Measurements from ENCODE around the gene CMTM7. TPM values are rescaled to one million over a fixed set of nuclear protein-coding genes. Genes with fewer than 3 reads are reported as not detected.

CMTM7 gene
- total and polyA plus RNA-seq, 4 donors: 4.4 to 20.6 (median 11.6) TPM

DNA sequence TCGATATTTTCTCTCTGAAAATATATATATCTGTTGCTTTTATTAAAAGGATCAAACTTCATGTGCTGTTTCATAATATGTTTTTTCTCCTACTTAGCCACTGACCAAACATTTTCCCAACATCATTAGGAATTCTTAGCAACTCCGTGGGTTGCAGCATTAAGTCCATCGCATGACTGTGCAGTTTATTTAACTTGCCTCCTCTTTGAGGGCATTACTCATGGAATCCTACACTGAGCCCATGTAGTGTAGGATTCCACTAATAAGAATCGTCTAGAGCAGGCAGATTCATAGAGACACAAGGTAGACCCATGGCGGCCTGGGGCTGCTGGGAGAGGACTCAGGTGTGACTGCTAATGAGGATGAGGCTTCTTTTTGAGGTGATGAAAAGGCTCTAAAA lies 61.7 kb downstream of the CMTM7 start:
- Histone ChIP-seq H3K36me3 (ENCODE audit: control insufficient read depth, insufficient read depth, low read length) (no peaks in the 10 kb centered on the region), H3K27me3 (ENCODE audit: control insufficient read depth, insufficient read depth, low read length) (peaks cover 6% of the 10 kb centered on the region), H3K4me3 (ENCODE audit: low read depth, low read length) (no peak overlapping the region), H3K27ac (ENCODE audit: low read depth, low read length) (no peak overlapping the region), H3K4me1 (ENCODE audit: control insufficient read depth, insufficient read depth, low read length) (peaks cover 19% of the 10 kb centered on the region), H3K9me3 (ENCODE audit: control insufficient read depth, insufficient read depth, low read length) (no peaks in the 10 kb centered on the region)
- 88% methylated on average over 4 of the region's 5 CpGs for WGBS (ENCODE audit: insufficient coverage)
- DNase-seq (ENCODE audit: low read depth in 4 of 6, low spot score in 6 of 6): no peak

- 93% methylated on average over 5 of the region's 6 CpGs for WGBS (ENCODE audit: insufficient coverage)
- Histone ChIP-seq H3K27me3 (ENCODE audit: control insufficient read depth, insufficient read depth, low read length) (peaks cover 1% of the 10 kb centered on the region), H3K4me3 (ENCODE audit: low read depth, low read length) (no peak overlapping the region), H3K36me3 (ENCODE audit: control insufficient read depth, insufficient read depth, low read length) (no peaks in the 10 kb centered on the region), H3K9me3 (ENCODE audit: control insufficient read depth, insufficient read depth, low read length) (no peaks in the 10 kb centered on the region), H3K27ac (ENCODE audit: low read depth, low read length) (no peak overlapping the region), H3K4me1 (ENCODE audit: control insufficient read depth, insufficient read depth, low read length) (peaks cover 18% of the 10 kb centered on the region)
- no peak for DNase-seq (ENCODE audit: low read depth in 4 of 6, low spot score in 6 of 6)
Measured at GRCh38 chr3:32454111-32454510, 62.5 kb downstream of the CMTM7 start.

- Histone ChIP-seq H3K4me1 (ENCODE audit: control insufficient read depth, insufficient read depth, low read length) (peaks cover 22% of the 10 kb centered on the region), H3K27ac (ENCODE audit: low read depth, low read length) (no peak overlapping the region), H3K9me3 (ENCODE audit: control insufficient read depth, insufficient read depth, low read length) (no peaks in the 10 kb centered on the region), H3K27me3 (ENCODE audit: control insufficient read depth, insufficient read depth, low read length) (peaks cover 3% of the 10 kb centered on the region), H3K4me3 (ENCODE audit: low read depth, low read length) (no peak overlapping the region), H3K36me3 (ENCODE audit: control insufficient read depth, insufficient read depth, low read length) (no peaks in the 10 kb centered on the region)
- no peak for DNase-seq (ENCODE audit: low read depth in 4 of 6, low spot score in 6 of 6)
- WGBS (ENCODE audit: insufficient coverage): 83% methylated on average over 11 of the region's 15 CpGs
Measured at GRCh38 chr3:32454731-32455608, 63.3 kb downstream of the CMTM7 start.

DNA sequence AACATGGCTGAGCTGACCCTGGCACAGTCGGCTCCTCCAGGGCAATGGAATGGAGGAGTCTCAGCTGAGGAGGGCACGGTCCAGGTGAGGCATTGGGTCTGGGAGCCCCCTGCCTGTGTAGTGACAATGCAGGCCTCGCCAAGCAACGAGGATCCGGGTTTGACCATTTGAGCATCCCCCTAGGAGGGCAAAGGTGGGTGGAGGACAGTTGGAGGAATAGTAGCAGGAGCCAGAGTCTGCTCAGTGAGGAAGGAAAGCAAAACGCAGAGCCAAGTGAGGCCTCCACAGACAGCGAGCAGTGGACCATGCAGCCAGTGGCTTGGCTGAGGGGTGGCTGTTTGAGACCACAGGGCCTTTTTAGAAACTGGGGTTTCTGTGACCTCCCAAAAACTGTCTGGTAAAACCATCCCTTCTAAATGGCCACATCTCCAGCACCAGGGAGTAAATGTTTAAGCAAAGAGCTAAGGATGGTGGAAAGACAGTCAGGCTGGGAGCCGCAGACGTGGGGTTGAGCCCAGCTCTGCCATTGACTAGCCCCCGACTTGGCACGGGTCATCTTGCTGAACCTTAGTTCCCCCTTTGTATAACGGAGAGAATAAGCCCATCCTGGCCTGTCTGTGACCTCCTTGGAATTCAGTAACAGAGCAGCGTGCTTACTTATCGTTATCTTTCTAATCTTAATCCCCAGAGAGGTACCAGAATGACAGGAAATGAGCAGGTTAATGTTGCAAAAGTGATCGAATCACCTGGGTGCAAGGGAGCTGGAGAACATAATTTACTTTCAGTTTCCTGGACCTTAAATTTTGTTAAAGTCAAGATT lies 64.2 kb downstream of the CMTM7 start:
- no peak overlapping the region for H3K4me3 ChIP-seq (ENCODE audit: low read depth, low read length)
- 89% methylated on average over 12 of the region's 15 CpGs for WGBS (ENCODE audit: insufficient coverage)
- no peak overlapping the region for H3K27ac ChIP-seq (ENCODE audit: low read depth, low read length)
- peaks cover 24% of the 10 kb centered on the region for H3K4me1 ChIP-seq (ENCODE audit: control insufficient read depth, insufficient read depth, low read length)
- H3K9me3 ChIP-seq (ENCODE audit: control insufficient read depth, insufficient read depth, low read length): no peaks in the 10 kb centered on the region
- no peaks in the 10 kb centered on the region for H3K36me3 ChIP-seq (ENCODE audit: control insufficient read depth, insufficient read depth, low read length)
- no peak for DNase-seq (ENCODE audit: low read depth in 4 of 6, low spot score in 6 of 6)
- H3K27me3 ChIP-seq (ENCODE audit: control insufficient read depth, insufficient read depth, low read length): peaks cover 5% of the 10 kb centered on the region

DNA sequence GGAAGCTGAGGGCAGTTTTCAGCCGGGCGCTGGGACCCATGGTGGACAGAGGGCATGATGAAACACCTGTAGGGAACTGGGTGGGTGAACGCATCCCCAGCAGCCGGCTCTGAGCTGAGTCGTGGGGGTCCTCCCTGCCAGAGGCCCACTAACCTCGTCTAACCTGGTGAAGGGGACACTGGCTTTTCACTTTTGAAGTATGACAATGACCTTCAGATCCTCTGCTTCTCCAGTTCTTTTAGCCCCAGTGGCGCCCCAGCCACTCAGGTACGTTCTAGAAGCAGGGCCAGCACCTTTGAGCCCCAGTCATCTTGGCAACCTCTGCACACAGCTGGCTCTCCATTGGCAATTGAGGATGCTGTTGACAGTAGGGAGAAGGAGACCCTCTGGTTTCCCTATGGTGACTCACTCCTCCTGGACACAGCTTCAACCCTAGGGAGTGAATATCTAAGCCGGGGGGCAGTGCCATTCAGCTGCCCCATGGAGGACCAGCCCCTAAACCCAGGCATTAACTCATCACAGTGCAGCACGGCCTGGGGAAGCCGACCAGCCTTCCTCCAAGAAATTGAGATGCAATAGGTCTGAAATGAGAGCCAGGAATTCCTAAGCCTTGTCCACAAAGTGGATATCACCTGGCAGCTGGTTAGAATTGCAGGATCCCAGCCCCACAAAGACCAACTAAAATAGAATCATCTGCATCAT lies 64.9 kb downstream of the CMTM7 start:
- Histone ChIP-seq H3K4me1 (ENCODE audit: control insufficient read depth, insufficient read depth, low read length) (peaks cover 18% of the 10 kb centered on the region), H3K9me3 (ENCODE audit: control insufficient read depth, insufficient read depth, low read length) (no peaks in the 10 kb centered on the region), H3K27me3 (ENCODE audit: control insufficient read depth, insufficient read depth, low read length) (peaks cover 5% of the 10 kb centered on the region), H3K27ac (ENCODE audit: low read depth, low read length) (no peak overlapping the region), H3K36me3 (ENCODE audit: control insufficient read depth, insufficient read depth, low read length) (no peaks in the 10 kb centered on the region), H3K4me3 (ENCODE audit: low read depth, low read length) (no peak overlapping the region)
- no peak for DNase-seq (ENCODE audit: low read depth in 4 of 6, low spot score in 6 of 6)
- 91% methylated on average over 8 of the region's 11 CpGs for WGBS (ENCODE audit: insufficient coverage)

- Histone ChIP-seq H3K27me3 (ENCODE audit: control insufficient read depth, insufficient read depth, low read length) (peaks cover 5% of the 10 kb centered on the region), H3K27ac (ENCODE audit: low read depth, low read length) (no peak overlapping the region), H3K36me3 (ENCODE audit: control insufficient read depth, insufficient read depth, low read length) (no peaks in the 10 kb centered on the region), H3K4me1 (ENCODE audit: control insufficient read depth, insufficient read depth, low read length) (peaks cover 18% of the 10 kb centered on the region), H3K9me3 (ENCODE audit: control insufficient read depth, insufficient read depth, low read length) (no peaks in the 10 kb centered on the region), H3K4me3 (ENCODE audit: low read depth, low read length) (no peak overlapping the region)
- no peak for DNase-seq (ENCODE audit: low read depth in 4 of 6, low spot score in 6 of 6)
- 87% methylated on average over 4 of the region's 9 CpGs for WGBS (ENCODE audit: insufficient coverage)
Measured at GRCh38 chr3:32457971-32458471, 66.4 kb downstream of the CMTM7 start.

DNA sequence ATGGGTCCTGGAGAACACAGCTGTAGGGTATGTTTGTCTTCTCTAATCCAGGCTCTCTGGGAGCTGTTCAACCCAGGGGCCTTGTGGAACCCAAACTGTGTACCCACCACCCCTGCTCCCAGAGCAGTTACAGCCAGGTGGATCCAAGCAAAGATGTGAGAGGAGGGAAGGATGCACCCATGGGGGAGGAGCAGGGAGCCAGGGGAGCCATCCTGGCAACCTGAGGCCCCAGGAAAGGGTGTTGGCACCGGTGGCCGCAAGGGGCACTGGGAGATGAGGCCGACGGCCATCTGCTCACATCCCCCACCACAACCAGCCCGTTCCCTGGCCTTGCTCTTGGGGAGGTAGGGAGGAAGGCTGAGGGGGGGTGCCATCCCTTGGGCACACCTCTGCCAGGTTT lies 67.8 kb downstream of the CMTM7 start:
- Histone ChIP-seq H3K4me3 (ENCODE audit: low read depth, low read length) (no peak overlapping the region), H3K4me1 (ENCODE audit: control insufficient read depth, insufficient read depth, low read length) (peaks cover 18% of the 10 kb centered on the region), H3K36me3 (ENCODE audit: control insufficient read depth, insufficient read depth, low read length) (no peaks in the 10 kb centered on the region), H3K9me3 (ENCODE audit: control insufficient read depth, insufficient read depth, low read length) (no peaks in the 10 kb centered on the region), H3K27me3 (ENCODE audit: control insufficient read depth, insufficient read depth, low read length) (peaks cover 5% of the 10 kb centered on the region), H3K27ac (ENCODE audit: low read depth, low read length) (no peak overlapping the region)
- no peak for DNase-seq (ENCODE audit: low read depth in 4 of 6, low spot score in 6 of 6)
- no CpG with 5 or more reads among the region's 5 CpGs for WGBS (ENCODE audit: insufficient coverage)

DNA sequence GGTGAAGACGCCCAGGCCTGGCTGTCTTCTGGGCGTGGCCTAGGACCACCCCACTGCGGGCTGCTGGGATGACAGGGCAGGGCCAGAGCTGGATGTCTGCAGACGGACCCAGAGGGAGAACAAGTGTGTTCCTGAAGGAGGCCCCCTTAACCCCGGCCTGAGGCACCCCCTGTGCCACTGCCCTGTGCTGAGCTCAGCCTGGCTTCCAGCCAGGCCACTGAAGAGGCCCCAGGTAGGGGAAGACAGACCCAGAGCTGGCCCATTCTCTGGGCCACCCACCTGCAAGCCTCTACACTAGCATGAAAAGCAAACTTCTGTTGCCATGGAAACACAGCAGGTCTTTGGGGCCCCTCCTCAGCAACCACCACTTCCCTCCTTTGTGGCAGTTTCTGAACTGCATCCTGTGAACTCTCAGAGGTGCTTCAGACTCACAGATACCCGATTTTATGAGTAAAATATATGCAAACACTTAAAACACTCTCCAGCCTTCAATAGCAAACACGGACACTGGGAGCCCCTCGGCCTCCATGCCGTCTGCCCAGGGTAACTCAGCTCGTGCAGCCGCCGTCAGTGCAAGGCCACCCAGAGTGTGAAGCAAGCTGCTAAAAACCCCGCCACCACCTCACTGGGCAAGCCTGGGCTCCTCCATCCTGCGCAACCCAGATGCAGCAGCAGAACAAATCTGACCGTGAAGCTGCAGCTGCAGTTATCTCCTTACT lies 68.5 kb downstream of the CMTM7 start:
- WGBS (ENCODE audit: insufficient coverage): 16% methylated on average over 13 of the region's 15 CpGs
- DNase-seq (ENCODE audit: low read depth in 4 of 6, low spot score in 6 of 6): peak in 2 of 6 donors; percentile 54 to 84

More for the DNA sequence above, 68.5 kb downstream of the CMTM7 start:
- Histone ChIP-seq H3K4me3 (ENCODE audit: low read depth, low read length) (no peak overlapping the region), H3K4me1 (ENCODE audit: control insufficient read depth, insufficient read depth, low read length) (peaks cover 18% of the 10 kb centered on the region), H3K27ac (ENCODE audit: low read depth, low read length) (no peak overlapping the region), H3K27me3 (ENCODE audit: control insufficient read depth, insufficient read depth, low read length) (peaks cover 5% of the 10 kb centered on the region), H3K9me3 (ENCODE audit: control insufficient read depth, insufficient read depth, low read length) (no peaks in the 10 kb centered on the region), H3K36me3 (ENCODE audit: control insufficient read depth, insufficient read depth, low read length) (no peaks in the 10 kb centered on the region)
